Mucosa of descending colon (tissue), 3 donors: ENCODE measurements around the gene SLC2A1. TPM values are rescaled to one million over a fixed set of nuclear protein-coding genes. Genes with fewer than 3 reads are reported as not detected.

Experiments
- ATAC-seq: fragments of 200-7000 bp; cut with Tn5 transposase; one replicate; pipeline ENCODE4 v1.9.1; 2020; ENCODE audit warnings: mild to moderate bottlenecking, moderate library complexity
- DNase-seq, 3 donors: peaks; one replicate each; pipeline ENCODE4 v3.0.0-alpha.2; 2020
- H3K36me3 ChIP-seq: fragments of 200-600 bp; one replicate; pipeline ENCODE4 v1.8.0; 2021; ENCODE audit warnings: low read depth, mild to moderate bottlenecking
- H3K4me1 ChIP-seq: fragments of 200-600 bp; one replicate; pipeline ENCODE4 v1.8.0; 2021; ENCODE audit warnings: low read depth, mild to moderate bottlenecking
- H3K4me3 ChIP-seq: fragments of 200-600 bp; one replicate; pipeline ENCODE4 v1.8.0; 2021; ENCODE audit warnings: mild to moderate bottlenecking
- H3K9me3 ChIP-seq: fragments of 200-600 bp; one replicate; pipeline ENCODE4 v1.8.0; 2021; ENCODE audit warnings: mild to moderate bottlenecking
- CTCF ChIP-seq: fragments of 200-600 bp; IDR thresholded peaks from one replicate; pipeline ENCODE4 v1.8.0; 2022; ENCODE audit warnings: antibody characterized with exemption, mild to moderate bottlenecking
- intact Hi-C, 2 donors: fragments of 100-400 bp; cut with DNase I in 1 of 2; cut with micrococcal nuclease in 1 of 2; formaldehyde crosslinking; loops; one replicate each; pipeline versions ENCODE4 v1.11.0 to v1.11.1; 2022; cut with DNase I, micrococcal nuclease
- total RNA-seq, 3 donors: library from RNA; stranded (reverse); fragmentation: NEBNext Ultra II Directional in 2 of 3; extraction: Animal tissue kit (Norgen Biotek cat#: 25700) in 2 of 3; gene quantifications; one replicate each; pipeline versions ENCODE4 v1.2.1 to v1.2.4, GENCODE V29; 2021 to 2023
- donor health status: DM: no; HTN: no; CAD: no; lungs with moderate emphysema.
- donor health status: DM: no; HTN: no; CAD: no.
- donor health status: DM: no; HTN: yes; CAD: no.

The SLC2A1 gene
- total RNA-seq, 3 donors from 2014 or later, result 36.0 to 81.2 (median 74.3) TPM

- DNase-seq (peak in 1 of 3 donors; percentile 18), ATAC-seq (no peak)
- peaks cover 7% of the 10 kb centered on the region for H3K36me3 ChIP-seq
- intact Hi-C loops, result no loop called here
- peaks cover 11% of the 10 kb centered on the region for H3K4me1 ChIP-seq
- no peak overlapping the region for H3K4me3 ChIP-seq
- TF ChIP-seq CTCF, result no peak
- H3K9me3 ChIP-seq, result no peaks in the 10 kb centered on the region
These were observed 31.8 kb downstream of the SLC2A1 start for GRCh38 chr1:42926879-42927242.

- intact Hi-C loops, result no loop called here
- H3K4me3 ChIP-seq, result no peak overlapping the region
- TF ChIP-seq CTCF, result no peak
- H3K4me1 ChIP-seq, result peaks cover 6% of the 10 kb centered on the region
- DNase-seq, result no peak
- no peaks in the 10 kb centered on the region for H3K9me3 ChIP-seq
- peaks cover 7% of the 10 kb centered on the region for H3K36me3 ChIP-seq
- no peak for ATAC-seq
These were observed 32.3 kb downstream of the SLC2A1 start for GRCh38 chr1:42926235-42926878.

- ATAC-seq (peak; percentile 48), DNase-seq (peak in 1 of 3 donors; percentile 50)
- Histone ChIP-seq H3K4me1 (peaks cover 5% of the 10 kb centered on the region), H3K36me3 (peaks cover 7% of the 10 kb centered on the region), H3K4me3 (peak overlapping the region; percentile 41), H3K9me3 (no peaks in the 10 kb centered on the region)
- TF ChIP-seq CTCF, result no peak
- intact Hi-C loops, result no loop called here
These were observed 33.6 kb downstream of the SLC2A1 start for GRCh38 chr1:42924851-42925760.

GRCh38 chr1:42924082-42924850 lies 34.4 kb downstream of the SLC2A1 start:
- intact Hi-C loops, result no loop called here
- H3K4me1 ChIP-seq, result peaks cover 5% of the 10 kb centered on the region
- H3K4me3 ChIP-seq, result peak overlapping the region; percentile 41
- no peak for TF ChIP-seq CTCF
- no peaks in the 10 kb centered on the region for H3K9me3 ChIP-seq
- peak; percentile 94 to 96 (median 96) for DNase-seq
- peaks cover 7% of the 10 kb centered on the region for H3K36me3 ChIP-seq
- peak; percentile 98 for ATAC-seq

GRCh38 chr1:42923367-42924081 lies 35.1 kb downstream of the SLC2A1 start:
- no peaks in the 10 kb centered on the region for H3K9me3 ChIP-seq
- intact Hi-C loops, result no loop called here
- TF ChIP-seq CTCF, result no peak
- no peak for DNase-seq
- peaks cover under 1% of the 10 kb centered on the region for H3K36me3 ChIP-seq
- peaks cover 5% of the 10 kb centered on the region for H3K4me1 ChIP-seq
- no peak overlapping the region for H3K4me3 ChIP-seq
- ATAC-seq, result no peak
